Myocyte (in vitro differentiated cells): Measurements from ENCODE around the gene ALPK1. TPM values are rescaled to one million over a fixed set of nuclear protein-coding genes. Genes with fewer than 3 reads are reported as not detected.
"Not testable (repeated sequence)": the region's sequence is repeated elsewhere in the genome, so short reads cannot be mapped to it uniquely, and the experiment has no call there.

Experiments
- DNase-seq: peaks from one replicate; pipeline ENCODE4 v3.0.0-alpha.2; 2012; ENCODE audit warnings: low read depth
- total RNA-seq: library from RNA; depleted of rRNA; stranded (reverse); fragments of >200 nt; gene quantifications from 2 replicates; pipeline ENCODE4 v1.2.3, GENCODE V29; 2014

Gene ALPK1
- total RNA-seq, 1 donor from 2014 or later: 24.1 TPM

GRCh38 chr4:112377594-112378242 is 80.5 kb downstream of the ALPK1 start:
- DNase-seq: no peak

DNA sequence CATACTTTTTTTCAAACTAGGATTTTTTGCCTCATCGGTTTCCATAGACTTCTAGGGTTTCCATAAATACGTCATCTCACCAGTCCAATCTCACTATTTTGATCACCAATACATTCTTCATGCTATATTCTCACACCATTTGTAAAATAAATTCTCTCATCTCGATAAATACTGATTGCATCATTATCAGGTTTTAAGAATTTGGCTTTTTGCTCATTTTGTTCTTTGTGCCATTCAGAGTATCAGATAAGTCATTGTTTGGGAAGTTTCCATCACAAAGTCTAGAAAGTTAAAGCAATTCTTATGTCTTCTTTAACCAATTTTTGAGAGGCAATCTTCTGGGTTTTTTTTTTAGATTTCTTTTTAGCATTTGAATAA is 81.1 kb downstream of the ALPK1 start:
- no peak for DNase-seq

GRCh38 chr4:112378858-112379257 is 81.7 kb downstream of the ALPK1 start:
- peak; percentile 33 for DNase-seq

DNA sequence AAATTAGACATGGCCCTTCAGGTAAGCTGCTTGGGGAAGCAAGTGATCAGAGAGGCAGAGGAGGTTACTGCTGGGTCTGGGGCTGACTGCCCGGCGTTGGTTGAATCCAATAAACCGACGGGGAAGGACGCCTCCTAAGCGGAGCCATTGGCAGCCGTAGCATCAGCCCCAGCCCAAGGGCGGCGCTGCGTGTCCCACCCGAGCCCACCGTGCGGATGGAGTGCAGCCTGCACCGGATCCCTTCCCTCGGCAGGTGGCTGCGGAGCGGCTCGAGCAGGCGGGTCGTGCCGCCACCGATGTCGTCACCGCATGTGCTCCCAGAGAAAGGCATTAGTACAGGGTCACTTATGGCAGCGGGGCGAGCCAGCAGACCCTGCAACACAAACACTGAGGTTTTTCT is 82.1 kb downstream of the ALPK1 start:
- no peak for DNase-seq

GRCh38 chr4:112381996-112382692 is 85.0 kb downstream of the ALPK1 start:
- DNase-seq: peak; percentile 19

- no peak for DNase-seq
Measured at GRCh38 chr4:112386071-112386470, 88.9 kb downstream of the ALPK1 start.

GRCh38 chr4:112402098-112402497 is 104.9 kb downstream of the ALPK1 start:
- no peak for DNase-seq

GRCh38 chr4:112403101-112403945 is 106.2 kb downstream of the ALPK1 start:
- no peak for DNase-seq

- no peak for DNase-seq
Measured at GRCh38 chr4:112410364-112410763, 113.2 kb downstream of the ALPK1 start.

GRCh38 chr4:112410804-112411203 is 113.6 kb downstream of the ALPK1 start:
- no peak for DNase-seq

- DNase-seq: no peak
Measured at GRCh38 chr4:112411781-112412550, 114.8 kb downstream of the ALPK1 start.

GRCh38 chr4:112416464-112416863 is 119.3 kb downstream of the ALPK1 start:
- no peak for DNase-seq

GRCh38 chr4:112418092-112418491 is 120.9 kb downstream of the ALPK1 start:
- DNase-seq: no peak

- no peak for DNase-seq
Measured at GRCh38 chr4:112421911-112422310, 124.7 kb downstream of the ALPK1 start.

GRCh38 chr4:112422644-112423043 is 125.5 kb downstream of the ALPK1 start:
- DNase-seq: peak; percentile 23

DNA sequence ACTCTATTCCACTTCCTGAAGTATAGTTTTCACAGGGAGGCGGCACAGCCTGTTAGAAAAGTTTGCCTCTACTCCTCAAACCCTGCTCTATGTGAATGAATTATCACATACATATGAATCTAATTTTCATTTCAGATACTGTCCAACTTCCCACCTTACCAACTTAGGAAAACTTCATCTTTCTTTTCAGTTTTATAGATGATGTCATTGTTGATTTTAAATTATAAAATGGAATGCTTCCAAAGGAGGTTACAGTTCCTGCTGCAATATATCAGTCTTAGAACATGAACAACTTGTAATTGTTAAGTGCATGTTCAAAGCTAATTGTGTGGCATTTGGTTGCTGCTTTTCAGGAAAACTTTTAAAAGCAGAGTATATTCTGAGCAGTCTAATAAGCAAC is 126.4 kb downstream of the ALPK1 start:
- DNase-seq: no peak

GRCh38 chr4:112425823-112426222 is 128.7 kb downstream of the ALPK1 start:
- DNase-seq: no peak

GRCh38 chr4:112426416-112426815 is 129.2 kb downstream of the ALPK1 start:
- no peak for DNase-seq

- no peak for DNase-seq
Measured at GRCh38 chr4:112431158-112431557, 134.0 kb downstream of the ALPK1 start.

- no peak for DNase-seq
Measured at GRCh38 chr4:112436987-112437386, 139.8 kb downstream of the ALPK1 start.

- not testable (repeated sequence) for DNase-seq
Measured at GRCh38 chr4:112442226-112442625, 145.1 kb downstream of the ALPK1 start.
